Vagina (tissue), 2 donors: ENCODE measurements around the gene TMEM222. TPM values are rescaled to one million over a fixed set of nuclear protein-coding genes. Genes with fewer than 3 reads are reported as not detected.

Source experiments
- DNase-seq, 2 donors: peaks; one replicate each; pipeline ENCODE4 v3.0.0-alpha.2; 2017; ENCODE audit errors: extremely low spot score in 2 of 2
- H3K27ac ChIP-seq: fragments of 200-600 bp; sonication (generic); one replicate; pipeline ENCODE4 v1.5.1; 2019
- H3K27me3 ChIP-seq: fragments of 200-600 bp; sonication (generic); one replicate; pipeline ENCODE4 v1.5.1; 2019
- H3K36me3 ChIP-seq, 2 donors: fragments of 200-600 bp; sonication (generic); one replicate each; pipeline ENCODE4 v1.5.1; 2017 to 2019
- H3K4me1 ChIP-seq: fragments of 200-600 bp; sonication (generic); one replicate; pipeline ENCODE4 v1.5.1; 2019
- H3K4me3 ChIP-seq, 2 donors: fragments of 200-600 bp; sonication (generic); 1 replicate in 1 of 2; 2 replicates in 1 of 2; pipeline ENCODE4 v1.5.1; 2016 to 2019
- H3K9me3 ChIP-seq: fragments of 200-600 bp; sonication (generic); one replicate; pipeline ENCODE4 v1.5.1; 2019
- CTCF ChIP-seq, 3 experiments: fragments of 450-650 bp in 2 of 3; fragments of 200-600 bp in 1 of 3; sonication (generic) in 1 of 3; IDR thresholded peaks; one replicate each; pipeline ENCODE4 v1.5.1; 2017 to 2019; ENCODE audit warnings: antibody characterized with exemption in 3 of 3, mild to moderate bottlenecking in 2 of 3, moderate library complexity in 2 of 3
- POLR2A ChIP-seq, 2 donors: fragments of 450-650 bp; IDR thresholded peaks; one replicate each; pipeline ENCODE4 v1.6.1; 2017; ENCODE audit warnings: antibody characterized with exemption in 2 of 2, mild to moderate bottlenecking in 2 of 2, moderate library complexity in 2 of 2
- POLR2AphosphoS5 ChIP-seq, 2 donors: sonication (generic); formaldehyde crosslinking; IDR thresholded peaks; one replicate each; pipeline ENCODE4 v1.9.0; 2017; ENCODE audit warnings: antibody characterized with exemption in 2 of 2, mild to moderate bottlenecking in 2 of 2, low read depth in 1 of 2; ENCODE audit not compliant: insufficient read depth in 1 of 2
- intact Hi-C: fragments of 100-400 bp; cut with DNase I; formaldehyde crosslinking; loops from one replicate; pipeline ENCODE4 v1.15.1; 2023
- total RNA-seq: library from RNA; depleted of rRNA; stranded (reverse); fragments of >200 nt; gene quantifications from one replicate; pipeline ENCODE4 v1.2.3, GENCODE V29; 2016

The TMEM222 gene
- 30.7 TPM for total RNA-seq

- H3K36me3 ChIP-seq = peaks cover 0 to 17% of the 10 kb centered on the region in 2 donors
- H3K27ac ChIP-seq = peak within 1 kb of the TSS; percentile 75
- H3K4me1 ChIP-seq = peaks cover 44% of the 10 kb centered on the region
- H3K4me3 ChIP-seq = peak within 1 kb of the TSS; percentile 79 to 90
- intact Hi-C loops = no loop called here
- peak in 1 of 2 donors; percentile 95 for DNase-seq
- H3K9me3 ChIP-seq = no peaks in the 10 kb centered on the region
- TF ChIP-seq CTCF (IDR thresholded peaks at IDR 0.05) (peak; percentile 20 to 40 (median 32)), POLR2A (IDR thresholded peaks at IDR 0.05) (no peak), POLR2AphosphoS5 (IDR thresholded peaks at IDR 0.05; ENCODE audit: insufficient read depth in 1 of 2, low read depth in 1 of 2) (peak; percentile 93 to 98)
- H3K27me3 ChIP-seq = no peaks in the 10 kb centered on the region
These were observed at the start of gene TMEM222 for GRCh38 chr1:27321813-27322568. TMEM222 (plus strand) TSS chr1:27322163; CDS start chr1:27322198, 35 bp downstream.

DNA sequence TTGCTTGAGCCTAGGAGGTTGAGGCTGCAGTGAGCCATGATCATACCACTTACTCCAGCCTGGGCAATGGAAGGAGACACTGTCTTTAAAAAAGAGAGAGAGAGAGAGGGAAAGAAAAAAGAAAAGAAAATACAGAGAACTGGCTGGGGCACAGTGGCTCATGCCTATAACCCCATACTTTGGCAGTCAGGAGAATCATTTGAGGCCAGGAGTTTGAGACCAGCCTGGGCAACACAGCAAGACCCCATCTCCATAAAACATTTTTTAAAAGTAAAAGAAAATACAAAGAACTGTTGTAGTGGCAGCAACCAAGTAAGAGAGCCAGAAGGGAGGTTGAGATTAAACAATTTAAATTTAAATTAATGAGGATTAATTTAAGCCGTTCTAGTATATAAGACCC is 47.8 kb upstream of the TMEM222 start:
- no peak overlapping the region for H3K4me3 ChIP-seq
- no peak for DNase-seq
- no peak overlapping the region for H3K27ac ChIP-seq
- no peaks in the 10 kb centered on the region for H3K9me3 ChIP-seq
- H3K4me1 ChIP-seq = no peaks in the 10 kb centered on the region
- H3K27me3 ChIP-seq = no peaks in the 10 kb centered on the region
- H3K36me3 ChIP-seq = no peaks in the 10 kb centered on the region
- TF ChIP-seq POLR2AphosphoS5 (IDR thresholded peaks at IDR 0.05; ENCODE audit: insufficient read depth in 1 of 2, low read depth in 1 of 2) = no peak
- no peak for TF ChIP-seq POLR2A (IDR thresholded peaks at IDR 0.05)
- no peak for TF ChIP-seq CTCF (IDR thresholded peaks at IDR 0.05)
- intact Hi-C loops = no loop called here

DNA sequence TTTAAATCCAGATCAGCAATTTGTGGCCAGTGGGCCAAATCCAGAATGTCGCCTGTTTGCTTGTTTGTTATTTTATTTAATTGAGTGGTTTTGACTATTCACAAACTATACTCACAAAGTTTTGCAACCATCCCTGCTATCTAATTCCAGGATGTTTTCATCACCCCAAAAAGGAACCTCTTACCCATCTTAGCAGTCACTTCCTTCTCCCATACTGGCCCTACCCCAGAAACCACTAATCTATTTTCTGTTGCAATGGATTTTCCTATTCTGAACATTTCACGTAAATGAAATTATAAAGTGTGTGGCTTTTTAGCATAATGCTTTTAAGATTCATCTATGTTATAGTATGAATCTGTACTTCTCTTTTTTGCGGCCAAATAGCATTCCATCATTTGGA is 46.3 kb upstream of the TMEM222 start:
- Histone ChIP-seq H3K4me1 (no peaks in the 10 kb centered on the region), H3K36me3 (no peaks in the 10 kb centered on the region), H3K4me3 (no peak overlapping the region), H3K9me3 (no peaks in the 10 kb centered on the region), H3K27ac (no peak overlapping the region), H3K27me3 (no peaks in the 10 kb centered on the region)
- no peak for DNase-seq
- intact Hi-C loops = no loop called here
- TF ChIP-seq POLR2A (IDR thresholded peaks at IDR 0.05) (no peak), POLR2AphosphoS5 (IDR thresholded peaks at IDR 0.05; ENCODE audit: insufficient read depth in 1 of 2, low read depth in 1 of 2) (no peak), CTCF (IDR thresholded peaks at IDR 0.05) (no peak)

DNA sequence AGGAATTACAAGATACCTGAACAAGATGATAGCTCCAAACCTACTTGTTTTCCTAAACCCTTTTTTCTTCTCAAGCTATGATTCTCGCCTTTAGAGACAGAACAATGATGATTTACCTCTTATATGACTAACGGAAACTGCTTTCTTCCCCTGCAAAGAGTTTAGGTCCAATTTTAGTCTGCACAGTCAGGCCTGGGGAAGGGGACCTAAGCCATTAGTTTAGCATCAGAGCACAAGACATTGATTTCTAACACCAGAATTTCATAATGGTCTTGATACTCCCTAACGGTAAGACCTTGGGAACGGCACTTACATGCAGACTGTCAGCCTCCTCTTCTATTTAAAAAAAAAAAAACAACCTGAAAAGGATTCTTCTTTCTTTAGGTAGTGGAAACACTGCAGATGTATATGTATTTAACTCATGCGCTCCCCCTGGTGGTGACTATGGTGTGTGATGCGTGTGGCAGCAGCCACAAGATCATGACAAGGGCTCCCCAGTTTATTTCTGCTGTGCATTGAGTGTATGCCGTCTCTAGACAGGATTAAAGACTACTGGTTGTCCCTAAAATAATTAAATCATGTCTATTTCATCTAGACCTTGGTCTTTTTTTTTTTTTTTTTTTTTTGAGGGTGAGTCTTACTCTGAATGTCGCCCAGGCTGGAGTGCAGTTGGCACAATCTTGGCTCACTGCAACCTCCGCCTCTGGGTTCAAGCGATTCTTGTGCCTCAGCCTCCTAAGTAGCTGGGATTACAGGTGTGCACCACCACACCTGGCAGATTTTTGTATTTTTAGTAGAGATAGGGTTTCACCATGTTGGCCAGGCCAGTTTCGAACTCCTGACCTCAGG is 37.3 kb upstream of the TMEM222 start:
- no peak overlapping the region for H3K27ac ChIP-seq
- TF ChIP-seq CTCF (IDR thresholded peaks at IDR 0.05) (peak; percentile 68 to 84 (median 79)), POLR2AphosphoS5 (IDR thresholded peaks at IDR 0.05; ENCODE audit: insufficient read depth in 1 of 2, low read depth in 1 of 2) (no peak)
- intact Hi-C loops = loop anchor here (5.0 to 10.0 kb wide), 2 partner anchors 90 to 182 kb away; no protein-coding TSS in a partner anchor
- H3K9me3 ChIP-seq = no peaks in the 10 kb centered on the region
- DNase-seq = no peak
- no peak overlapping the region for H3K4me3 ChIP-seq
- peaks cover 0 to 16% of the 10 kb centered on the region in 2 donors for H3K36me3 ChIP-seq
- H3K27me3 ChIP-seq = no peaks in the 10 kb centered on the region
- no peaks in the 10 kb centered on the region for H3K4me1 ChIP-seq
